ENCODE results near the gene SH3PXD2A. TPM values are rescaled to one million over a fixed set of nuclear protein-coding genes. Genes with fewer than 3 reads are reported as not detected.

Gene SH3PXD2A
- total and polyA plus RNA-seq, 2 experiments from 2014 or later = 1.8 to 5.0 TPM

GRCh38 chr10:103654925-103655324 is 200.5 kb downstream of the SH3PXD2A start:
- no peak overlapping the region for H3K27ac ChIP-seq (ENCODE audit: low read depth)
- peaks cover 24% of the 10 kb centered on the region for H3K36me3 Mint-ChIP-seq (ENCODE audit: low read depth)
- H3K27me3 ChIP-seq (ENCODE audit: insufficient read depth) = no peaks in the 10 kb centered on the region
- H3K9me2 ChIP-seq (ENCODE audit: insufficient read depth) = no peaks in the 10 kb centered on the region
- H3K4me1 Mint-ChIP-seq = peaks cover 40% of the 10 kb centered on the region
- no peaks in the 10 kb centered on the region for H3K9me3 Mint-ChIP-seq
- H3K27me3 Mint-ChIP-seq (ENCODE audit: insufficient read depth, low read depth, poor library complexity) = peaks cover 19% of the 10 kb centered on the region
- H3K36me3 ChIP-seq (ENCODE audit: insufficient read depth) = no peaks in the 10 kb centered on the region
- no peak overlapping the region for H2AFZ ChIP-seq
- H3F3A ChIP-seq (replicated peaks; ENCODE audit: low read depth) = no peaks in the 10 kb centered on the region
- peaks cover 9% of the 10 kb centered on the region; the same call in 1 of the 2 replicates for H3K4me1 ChIP-seq (ENCODE audit: insufficient read depth)
- no peak overlapping the region for H3K4me3 Mint-ChIP-seq
- ATAC-seq (no peak), DNase-seq (ENCODE audit: low spot score) (no peak)
- no peak overlapping the region for H3K4me3 ChIP-seq
- TF ChIP-seq STAT1 (IDR thresholded peaks at IDR 0.05; ENCODE audit: unreplicated experiment) (no peak), ZNF331 (CRISPR knock-in tag; IDR thresholded peaks at IDR 0.05; ENCODE audit: low read depth) (no peak), JUNB (IDR thresholded peaks at IDR 0.05; ENCODE audit: unreplicated experiment) (no peak), CREB1 (CRISPR knock-in tag; IDR thresholded peaks at IDR 0.05; ENCODE audit: low read depth) (no peak), CTCF (conservative IDR thresholded peaks at IDR 0.05; ENCODE audit: low read depth in 2 of 2) (no peak), ZNF114 (CRISPR knock-in tag; IDR thresholded peaks at IDR 0.05) (no peak), EZH2 (IDR thresholded peaks at IDR 0.05; ENCODE audit: low read depth, unreplicated experiment) (no peak), ZNF462 (CRISPR knock-in tag; IDR thresholded peaks at IDR 0.05) (no peak), REST (IDR thresholded peaks at IDR 0.05; ENCODE audit: unreplicated experiment) (no peak)
- H4K20me1 ChIP-seq (replicated peaks; ENCODE audit: insufficient read depth) = no peaks in the 10 kb centered on the region
- H3K4me2 ChIP-seq = no peak overlapping the region
- H3K27ac Mint-ChIP-seq = no peak overlapping the region
- no peaks in the 10 kb centered on the region for H3K79me2 ChIP-seq (replicated peaks; ENCODE audit: insufficient read depth)
